ENCODE measurements around the gene PPP3CA.

The PPP3CA gene

GRCh38 chr4:101014417-101014816 is 332.9 kb downstream of the PPP3CA start:
- TF ChIP-seq CTCF (IDR thresholded peaks at IDR 0.05): no peak
- Histone ChIP-seq H3K27me3 (no peaks in the 10 kb centered on the region), H3K36me3 (no peaks in the 10 kb centered on the region), H3K27ac (no peak overlapping the region), H3K4me1 (peaks cover 0 to 10% (median 4%) of the 10 kb centered on the region in 4 donors), H3K9me3 (no peaks in the 10 kb centered on the region), H3K4me3 (no peak overlapping the region)
- DNase-seq: no peak
- intact Hi-C loops (cut with DNase I; ENCODE audit: low total_unique reads): no loop called here

GRCh38 chr4:101010987-101011386 is 336.3 kb downstream of the PPP3CA start:
- no peaks in the 10 kb centered on the region for H3K36me3 ChIP-seq
- DNase-seq: no peak
- peaks cover 0 to 14% (median 5%) of the 10 kb centered on the region in 4 donors for H3K4me1 ChIP-seq
- intact Hi-C loops (cut with DNase I; ENCODE audit: low total_unique reads): no loop called here
- H3K27ac ChIP-seq: no peak overlapping the region
- no peaks in the 10 kb centered on the region for H3K9me3 ChIP-seq
- no peak overlapping the region for H3K4me3 ChIP-seq
- H3K27me3 ChIP-seq: no peaks in the 10 kb centered on the region
- TF ChIP-seq CTCF (IDR thresholded peaks at IDR 0.05): no peak

- TF ChIP-seq CTCF (IDR thresholded peaks at IDR 0.05): no peak
- Histone ChIP-seq H3K27ac (no peak overlapping the region), H3K4me3 (no peak overlapping the region), H3K27me3 (no peaks in the 10 kb centered on the region), H3K36me3 (no peaks in the 10 kb centered on the region), H3K9me3 (peaks cover 0 to 1% (median 0%) of the 10 kb centered on the region in 3 donors), H3K4me1 (peaks cover 0 to 14% (median 5%) of the 10 kb centered on the region in 4 donors)
- intact Hi-C loops (cut with DNase I; ENCODE audit: low total_unique reads): no loop called here
- DNase-seq: no peak
Observed at GRCh38 chr4:101009471-101009870, 337.9 kb downstream of the PPP3CA start.

- intact Hi-C loops (cut with DNase I; ENCODE audit: low total_unique reads): no loop called here
Observed at GRCh38 chr4:101008503-101008902, 338.8 kb downstream of the PPP3CA start.

GRCh38 chr4:101005659-101006058 is 341.7 kb downstream of the PPP3CA start:
- DNase-seq: no peak
- no peak overlapping the region for H3K27ac ChIP-seq
- H3K27me3 ChIP-seq: no peaks in the 10 kb centered on the region
- intact Hi-C loops (cut with DNase I; ENCODE audit: low total_unique reads): no loop called here
- no peaks in the 10 kb centered on the region for H3K36me3 ChIP-seq
- TF ChIP-seq CTCF (IDR thresholded peaks at IDR 0.05): no peak
- H3K4me1 ChIP-seq: peaks cover 0 to 14% (median 5%) of the 10 kb centered on the region in 4 donors
- H3K9me3 ChIP-seq: peaks cover 0 to 6% (median 0%) of the 10 kb centered on the region in 3 donors
- no peak overlapping the region for H3K4me3 ChIP-seq

More at GRCh38 chr4:101008503-101008902, 338.8 kb downstream of the PPP3CA start:
- Histone ChIP-seq H3K4me3 (no peak overlapping the region), H3K4me1 (peaks cover 0 to 14% (median 5%) of the 10 kb centered on the region in 4 donors), H3K27me3 (no peaks in the 10 kb centered on the region), H3K36me3 (no peaks in the 10 kb centered on the region), H3K9me3 (peaks cover 0 to 6% (median 0%) of the 10 kb centered on the region in 3 donors), H3K27ac (no peak overlapping the region)
- no peak for DNase-seq
- TF ChIP-seq CTCF (IDR thresholded peaks at IDR 0.05): no peak

- no peaks in the 10 kb centered on the region for H3K27me3 ChIP-seq
- no peak overlapping the region for H3K4me3 ChIP-seq
- no peaks in the 10 kb centered on the region for H3K36me3 ChIP-seq
- no peaks in the 10 kb centered on the region for H3K4me1 ChIP-seq
- no peak overlapping the region for H3K27ac ChIP-seq
- no peak for TF ChIP-seq CTCF (IDR thresholded peaks at IDR 0.05)
- DNase-seq: no peak
- peaks cover 0 to 6% (median 0%) of the 10 kb centered on the region in 3 donors for H3K9me3 ChIP-seq
- intact Hi-C loops (cut with DNase I; ENCODE audit: low total_unique reads): no loop called here
Observed at GRCh38 chr4:101000496-101000895, 346.8 kb downstream of the PPP3CA start.

Data from tibial artery (tissue), 4 donors.